GM21367 (cell line): ENCODE results near the gene CREBRF.
A peak's percentile ranks its signal among the peaks of the same experiment; 100 is the strongest.
"Not testable (repeated sequence)": the region's sequence is repeated elsewhere in the genome, so short reads cannot be mapped to it uniquely, and the experiment has no call there.

Experiments used
- ATAC-seq: cut with Tn5 transposase; IDR thresholded peaks from one replicate; pipeline ENCODE4 v1.9.1; 2021; ENCODE audit not compliant: unreplicated experiment

Gene CREBRF

DNA sequence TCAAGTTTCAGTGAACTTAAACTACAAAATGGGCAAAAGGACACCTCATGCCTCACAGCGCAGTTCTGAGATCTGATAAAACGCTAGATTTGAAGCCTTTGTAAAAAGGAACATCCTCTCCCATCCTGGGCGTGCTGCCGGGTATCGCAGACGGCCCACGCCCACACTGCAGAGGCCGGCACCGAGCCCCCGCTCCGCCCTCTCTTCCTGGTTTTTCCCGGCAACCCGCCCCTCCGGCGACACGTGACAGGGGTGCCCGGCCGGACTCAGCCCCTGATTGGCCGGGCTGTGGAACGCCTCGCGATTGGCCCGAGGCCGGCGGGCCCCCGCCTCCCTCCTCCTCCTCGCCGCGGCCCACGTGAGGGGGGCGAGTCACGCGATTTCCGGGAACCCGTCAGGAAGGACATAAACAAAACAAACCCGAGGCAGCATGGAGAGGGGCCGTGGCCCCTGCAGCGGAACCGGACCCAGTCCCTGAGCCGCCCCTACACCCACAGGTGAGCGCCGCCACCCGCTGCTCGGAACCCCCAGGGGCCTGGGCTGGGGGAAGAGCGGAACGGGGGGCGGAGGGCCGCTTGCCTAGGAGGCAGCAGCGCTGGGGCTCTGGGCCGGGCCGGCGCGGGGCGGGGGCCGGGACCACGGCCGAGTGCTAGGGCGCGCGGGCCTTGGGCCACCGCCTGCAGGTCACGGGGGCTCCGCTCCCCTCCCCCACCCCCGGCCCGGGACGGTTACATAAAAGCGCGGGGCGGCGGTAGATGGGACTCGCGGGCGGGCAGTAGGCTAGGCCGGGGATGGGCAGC lies at the start of gene CREBRF:
Gene CREBRF (plus strand): TSS at position 370 of the 800 bp plus-strand sequence. CDS start 24,424 bp downstream, outside the sequence.
- ATAC-seq = peak; percentile 73

- ATAC-seq = no peak
These were observed 46.1 kb upstream of the CREBRF start for GRCh38 chr5:173010021-173010420.

- ATAC-seq = no peak
These were observed 45.3 kb upstream of the CREBRF start for GRCh38 chr5:173010547-173011464.

DNA sequence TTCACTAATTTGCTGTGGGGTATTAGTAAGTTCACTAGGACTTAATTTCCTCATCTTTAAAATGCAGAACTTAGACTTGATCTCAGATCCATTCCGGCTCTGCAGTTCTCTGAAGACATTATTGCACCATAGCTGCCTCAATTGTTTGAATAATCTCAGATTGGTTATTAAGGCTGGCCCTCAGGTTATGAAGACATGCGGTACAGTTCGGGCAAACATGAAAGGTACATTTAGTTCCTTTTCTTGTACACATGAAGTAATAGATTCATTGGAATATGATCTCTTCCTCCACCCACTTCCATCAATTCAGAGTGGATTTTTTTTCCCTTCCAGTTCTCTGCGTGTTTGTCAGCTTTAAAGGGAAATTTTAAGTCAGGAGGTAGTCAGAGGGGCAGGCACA lies 44.6 kb upstream of the CREBRF start:
- no peak for ATAC-seq

GRCh38 chr5:173012882-173013281 lies 43.3 kb upstream of the CREBRF start:
- no peak for ATAC-seq

DNA sequence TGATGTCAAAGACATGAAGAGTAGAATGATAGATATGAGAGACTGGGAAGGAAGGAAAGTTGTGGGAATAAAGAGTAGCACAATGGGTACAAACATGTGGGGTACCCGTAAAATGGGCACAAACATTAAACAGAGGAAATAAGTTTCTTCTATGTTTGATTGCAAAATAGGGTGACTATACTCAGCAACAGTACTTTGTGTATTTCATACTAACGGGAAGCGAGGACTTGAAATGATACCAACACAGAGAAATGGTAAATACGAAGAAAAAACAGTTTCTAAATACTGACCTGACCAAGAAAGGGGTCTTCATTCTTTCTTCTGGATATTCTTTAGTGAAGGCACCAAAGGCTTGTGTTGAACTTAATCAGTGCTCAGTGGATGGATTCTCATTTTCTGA lies 41.5 kb upstream of the CREBRF start:
- no peak for ATAC-seq

DNA sequence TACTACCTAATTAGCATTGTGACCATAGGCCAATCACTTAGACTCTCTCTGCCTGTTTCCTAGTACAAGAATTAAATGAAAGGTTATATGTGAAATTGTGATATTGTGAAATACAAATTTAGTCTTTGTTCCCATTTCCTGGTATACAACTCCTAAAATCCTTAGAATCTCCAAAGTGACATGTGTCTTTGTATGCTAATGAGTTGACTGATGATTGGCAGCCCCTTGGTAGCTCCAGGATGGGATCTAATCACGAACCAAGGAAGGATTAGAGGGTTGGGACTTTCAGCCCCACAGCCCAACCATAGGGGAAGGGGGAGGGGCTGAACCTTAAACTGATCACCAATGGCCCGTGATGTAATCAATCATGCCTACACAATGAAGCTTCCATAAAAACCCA lies 41.0 kb upstream of the CREBRF start:
- no peak for ATAC-seq

- ATAC-seq = no peak
These were observed 40.3 kb upstream of the CREBRF start for GRCh38 chr5:173015598-173016455.

DNA sequence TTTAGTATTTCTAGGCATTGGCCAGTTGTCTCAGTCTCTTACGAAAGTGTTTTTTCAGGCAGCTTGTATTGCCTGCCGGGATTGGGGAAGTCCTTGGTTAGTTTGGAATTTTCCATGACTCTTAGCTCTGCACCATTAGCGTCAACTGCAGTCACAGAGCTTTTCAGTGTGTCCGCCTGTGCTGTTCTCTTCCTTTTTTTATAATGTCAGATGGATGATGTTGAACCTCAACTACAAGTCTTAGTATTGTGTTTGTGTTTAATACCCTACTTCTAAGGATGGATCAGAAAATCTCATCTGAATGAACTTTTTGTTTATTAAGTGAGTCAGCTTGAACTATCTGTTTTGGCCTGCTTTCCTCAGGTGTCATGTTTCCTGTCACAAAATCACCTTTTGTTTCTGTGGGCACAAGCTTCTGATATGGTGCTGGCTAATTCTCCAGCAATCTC lies 39.5 kb upstream of the CREBRF start:
- ATAC-seq = no peak

GRCh38 chr5:173017087-173017486 lies 39.1 kb upstream of the CREBRF start:
- ATAC-seq = not testable (repeated sequence)

DNA sequence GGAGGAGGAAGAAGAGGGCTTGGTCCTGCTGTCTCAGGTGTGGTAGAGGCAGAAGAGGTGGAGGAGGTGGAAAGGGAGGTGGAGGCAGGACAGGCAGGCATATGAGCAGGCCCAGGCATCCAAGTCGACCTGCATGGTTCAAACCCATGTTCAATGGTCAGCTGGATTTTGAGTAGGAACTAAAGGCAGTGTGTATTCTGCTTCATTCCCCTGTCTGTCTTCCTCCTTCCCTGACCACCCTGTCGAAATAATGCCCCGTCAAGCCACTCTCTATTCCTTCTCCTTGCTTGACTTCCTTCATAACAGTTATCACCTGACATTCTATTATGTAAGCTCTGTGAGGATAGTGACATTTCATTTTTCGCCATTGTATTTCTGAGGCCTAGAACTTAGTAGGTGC lies 37.8 kb upstream of the CREBRF start:
- ATAC-seq = no peak

DNA sequence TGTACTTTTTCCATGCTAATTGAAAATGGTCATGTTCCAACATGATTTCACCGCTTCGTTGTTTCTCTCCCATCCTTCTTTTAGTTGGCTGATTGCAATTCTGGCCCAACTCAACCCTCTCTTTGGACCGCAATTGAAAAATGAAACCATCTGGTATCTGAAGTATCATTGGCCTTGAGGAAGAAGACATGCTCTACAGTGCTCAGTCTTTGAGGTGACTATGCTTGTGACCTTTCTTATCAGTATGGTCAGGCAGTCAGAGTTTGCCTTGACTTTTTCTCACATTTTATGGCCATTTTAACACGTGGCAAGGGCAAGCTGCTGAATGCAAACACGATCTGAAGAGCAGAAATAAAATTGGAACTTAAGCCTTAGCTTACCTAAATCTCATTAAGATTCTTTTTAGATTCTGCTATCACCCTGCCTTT lies 36.0 kb upstream of the CREBRF start:
- ATAC-seq = no peak

- ATAC-seq = no peak
These were observed 35.5 kb upstream of the CREBRF start for GRCh38 chr5:173020643-173021042.

DNA sequence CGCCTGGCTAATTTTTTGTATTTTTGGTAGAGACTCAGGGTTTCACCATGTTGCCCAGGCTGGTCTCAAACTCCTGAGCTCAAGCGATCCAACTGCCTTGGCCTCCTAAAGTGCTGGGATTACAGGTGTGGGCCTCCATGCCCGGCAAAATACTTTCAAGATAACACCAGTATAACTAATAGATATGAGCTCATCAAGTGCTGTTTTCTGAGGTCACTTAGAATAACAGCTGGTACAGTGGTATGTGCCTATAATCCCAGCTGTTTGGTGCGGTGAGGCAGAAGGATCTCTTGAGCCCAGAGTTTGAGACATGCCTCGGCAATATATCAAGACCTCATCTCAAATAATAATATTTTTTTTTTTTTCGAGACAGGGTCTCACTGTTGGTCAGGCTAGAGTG lies 30.5 kb upstream of the CREBRF start:
- ATAC-seq = no peak

DNA sequence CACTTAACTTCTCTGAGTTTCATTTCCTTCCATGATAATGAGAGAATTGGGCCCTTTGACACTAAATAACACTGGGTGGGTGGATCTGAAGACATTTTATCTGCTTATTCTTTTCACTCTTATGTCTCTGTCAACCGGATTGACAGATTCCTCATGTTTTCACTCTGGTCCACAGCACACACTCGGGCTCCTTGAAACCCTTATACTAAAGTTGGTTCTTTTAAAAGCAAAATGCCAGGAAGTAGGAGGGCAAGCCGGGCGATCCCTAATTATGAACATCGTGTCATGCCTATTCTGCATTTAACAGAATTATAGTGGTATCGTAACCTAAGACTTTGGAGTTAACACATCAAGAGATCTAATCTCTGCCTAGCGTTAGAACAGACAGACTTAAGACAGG lies 28.2 kb upstream of the CREBRF start:
- ATAC-seq = no peak

GRCh38 chr5:173028811-173029327 lies 27.3 kb upstream of the CREBRF start:
- ATAC-seq = no peak

- ATAC-seq = no peak
These were observed 26.6 kb upstream of the CREBRF start for GRCh38 chr5:173029499-173029921.

- not testable (repeated sequence) for ATAC-seq
These were observed 24.1 kb upstream of the CREBRF start for GRCh38 chr5:173032096-173032495.

GRCh38 chr5:173032730-173033129 lies 23.4 kb upstream of the CREBRF start:
- no peak for ATAC-seq

GRCh38 chr5:173033923-173034322 lies 22.2 kb upstream of the CREBRF start:
- ATAC-seq = no peak
